GM21367 (cell line): ENCODE results near the gene IER5L.

Source experiments
- ATAC-seq: cut with Tn5 transposase; IDR thresholded peaks from one replicate; pipeline ENCODE4 v1.9.1; 2021; ENCODE audit not compliant: unreplicated experiment

Gene IER5L

GRCh38 chr9:129182122-129182521, 4.1 kb upstream of the IER5L start:
- no peak for ATAC-seq

- no peak for ATAC-seq
These were observed 3.2 kb upstream of the IER5L start for GRCh38 chr9:129181246-129181645.

GRCh38 chr9:129178568-129179382, 714 bp upstream of the IER5L start:
- ATAC-seq: no peak

- no peak for ATAC-seq
These were observed 644 bp downstream of the IER5L start for GRCh38 chr9:129177443-129177790.

- ATAC-seq: no peak
These were observed 1.2 kb downstream of the IER5L start for GRCh38 chr9:129176701-129177442.

- no peak for ATAC-seq
These were observed 2.0 kb downstream of the IER5L start for GRCh38 chr9:129175825-129176633.

- ATAC-seq: no peak
These were observed 2.6 kb downstream of the IER5L start for GRCh38 chr9:129175515-129175824.

GRCh38 chr9:129174724-129175514, 3.1 kb downstream of the IER5L start:
- no peak for ATAC-seq

- ATAC-seq: no peak
These were observed 3.8 kb downstream of the IER5L start for GRCh38 chr9:129174102-129174723.

GRCh38 chr9:129173296-129174101, 4.6 kb downstream of the IER5L start:
- ATAC-seq: no peak

- no peak for ATAC-seq
These were observed 5.2 kb downstream of the IER5L start for GRCh38 chr9:129172816-129173215.

- no peak for ATAC-seq
These were observed 5.9 kb downstream of the IER5L start for GRCh38 chr9:129171993-129172751.

GRCh38 chr9:129170229-129170628, 7.8 kb downstream of the IER5L start:
- ATAC-seq: no peak

GRCh38 chr9:129166623-129167557, 11.2 kb downstream of the IER5L start:
- ATAC-seq: no peak

GRCh38 chr9:129165198-129165597, 12.9 kb downstream of the IER5L start:
- ATAC-seq: no peak

GRCh38 chr9:129164246-129164930, 13.7 kb downstream of the IER5L start:
- ATAC-seq: no peak

GRCh38 chr9:129163753-129164152, 14.3 kb downstream of the IER5L start:
- ATAC-seq: no peak
